Activated naive CD8-positive, alpha-beta T cell treated with anti-CD3 and anti-CD28 coated beads for 36 hours (primary cell): ENCODE results near the gene DCUN1D3. TPM values are rescaled to one million over a fixed set of nuclear protein-coding genes. Genes with fewer than 3 reads are reported as not detected.

Source experiments
- DNase-seq: peaks from one replicate; pipeline ENCODE4 v3.0.0; 2021
- H3K27ac Mint-ChIP-seq: one replicate; pipeline ENCODE4 v1.8.0; 2022; ENCODE audit warnings: mild to moderate bottlenecking, moderate library complexity, mixed read lengths
- H3K27me3 Mint-ChIP-seq: one replicate; pipeline ENCODE4 v1.8.0; 2022; ENCODE audit warnings: mild to moderate bottlenecking, mixed read lengths
- H3K36me3 Mint-ChIP-seq: one replicate; pipeline ENCODE4 v1.8.0; 2021; ENCODE audit warnings: mild to moderate bottlenecking, mixed read lengths
- H3K4me1 Mint-ChIP-seq: one replicate; pipeline ENCODE4 v1.8.0; 2021; ENCODE audit warnings: mixed read lengths
- H3K4me3 Mint-ChIP-seq: one replicate; pipeline ENCODE4 v1.8.0; 2022; ENCODE audit warnings: mild to moderate bottlenecking, moderate library complexity, mixed read lengths
- H3K9me3 Mint-ChIP-seq: one replicate; pipeline ENCODE4 v1.8.0; 2022; ENCODE audit warnings: mixed read lengths
- total RNA-seq, 2 experiments: library from RNA; stranded (reverse); gene quantifications; one replicate each; pipeline ENCODE4 v1.2.3, GENCODE V29; 2021

The DCUN1D3 gene
- total RNA-seq, 2 experiments from 2014 or later: 7.7 to 8.2 TPM

GRCh38 chr16:20849589-20850390 lies 50.4 kb downstream of the DCUN1D3 start:
- H3K36me3 Mint-ChIP-seq: peaks cover 9% of the 10 kb centered on the region

GRCh38 chr16:20847550-20847949 lies 52.6 kb downstream of the DCUN1D3 start:
- Mint-ChIP-seq H3K27ac (no peak overlapping the region), H3K9me3 (no peaks in the 10 kb centered on the region), H3K36me3 (peaks cover 17% of the 10 kb centered on the region), H3K4me1 (peaks cover 26% of the 10 kb centered on the region), H3K27me3 (no peaks in the 10 kb centered on the region), H3K4me3 (no peak overlapping the region)
- DNase-seq: no peak

More at GRCh38 chr16:20849589-20850390, 50.4 kb downstream of the DCUN1D3 start:
- no peak overlapping the region for H3K27ac Mint-ChIP-seq
- peaks cover 13% of the 10 kb centered on the region for H3K4me1 Mint-ChIP-seq
- DNase-seq: peak; percentile 50
- H3K27me3 Mint-ChIP-seq: no peaks in the 10 kb centered on the region
- H3K9me3 Mint-ChIP-seq: no peaks in the 10 kb centered on the region
- H3K4me3 Mint-ChIP-seq: no peak overlapping the region

- no peak for DNase-seq
- H3K9me3 Mint-ChIP-seq: no peaks in the 10 kb centered on the region
These were observed 53.6 kb downstream of the DCUN1D3 start for GRCh38 chr16:20846551-20846950.

GRCh38 chr16:20846030-20846429 lies 54.1 kb downstream of the DCUN1D3 start:
- no peaks in the 10 kb centered on the region for H3K9me3 Mint-ChIP-seq
- no peak for DNase-seq
- H3K4me3 Mint-ChIP-seq: no peak overlapping the region
- H3K27me3 Mint-ChIP-seq: no peaks in the 10 kb centered on the region
- peaks cover 26% of the 10 kb centered on the region for H3K4me1 Mint-ChIP-seq
- H3K27ac Mint-ChIP-seq: no peak overlapping the region
- peaks cover 25% of the 10 kb centered on the region for H3K36me3 Mint-ChIP-seq

More at GRCh38 chr16:20846551-20846950, 53.6 kb downstream of the DCUN1D3 start:
- Mint-ChIP-seq H3K36me3 (peaks cover 23% of the 10 kb centered on the region), H3K27me3 (no peaks in the 10 kb centered on the region), H3K27ac (no peak overlapping the region), H3K4me1 (peaks cover 26% of the 10 kb centered on the region), H3K4me3 (no peak overlapping the region)

GRCh38 chr16:20844588-20844987 lies 55.6 kb downstream of the DCUN1D3 start:
- H3K4me3 Mint-ChIP-seq: no peak overlapping the region

GRCh38 chr16:20844054-20844453 lies 56.1 kb downstream of the DCUN1D3 start:
- no peak for DNase-seq
- Mint-ChIP-seq H3K36me3 (peaks cover 31% of the 10 kb centered on the region), H3K27ac (peak overlapping the region; percentile 62), H3K4me1 (peaks cover 21% of the 10 kb centered on the region), H3K27me3 (no peaks in the 10 kb centered on the region), H3K9me3 (no peaks in the 10 kb centered on the region), H3K4me3 (peak overlapping the region; percentile 1)

More at GRCh38 chr16:20844588-20844987, 55.6 kb downstream of the DCUN1D3 start:
- H3K36me3 Mint-ChIP-seq: peaks cover 29% of the 10 kb centered on the region
- no peaks in the 10 kb centered on the region for H3K27me3 Mint-ChIP-seq
- peaks cover 21% of the 10 kb centered on the region for H3K4me1 Mint-ChIP-seq
- DNase-seq: peak; percentile 32
- no peaks in the 10 kb centered on the region for H3K9me3 Mint-ChIP-seq
- H3K27ac Mint-ChIP-seq: peak overlapping the region; percentile 62

GRCh38 chr16:20839504-20839903 lies 60.7 kb downstream of the DCUN1D3 start:
- no peak overlapping the region for H3K27ac Mint-ChIP-seq

GRCh38 chr16:20838240-20838639 lies 61.9 kb downstream of the DCUN1D3 start:
- Mint-ChIP-seq H3K4me1 (no peaks in the 10 kb centered on the region), H3K27ac (no peak overlapping the region), H3K9me3 (peaks cover 22% of the 10 kb centered on the region), H3K36me3 (peaks cover 65% of the 10 kb centered on the region), H3K4me3 (no peak overlapping the region), H3K27me3 (no peaks in the 10 kb centered on the region)
- no peak for DNase-seq

More at GRCh38 chr16:20839504-20839903, 60.7 kb downstream of the DCUN1D3 start:
- H3K4me3 Mint-ChIP-seq: no peak overlapping the region
- H3K36me3 Mint-ChIP-seq: peaks cover 63% of the 10 kb centered on the region
- H3K27me3 Mint-ChIP-seq: no peaks in the 10 kb centered on the region
- H3K9me3 Mint-ChIP-seq: peaks cover 21% of the 10 kb centered on the region
- H3K4me1 Mint-ChIP-seq: peaks cover 10% of the 10 kb centered on the region
- no peak for DNase-seq

- H3K9me3 Mint-ChIP-seq: peaks cover 22% of the 10 kb centered on the region
These were observed 67.1 kb downstream of the DCUN1D3 start for GRCh38 chr16:20833086-20833485.

GRCh38 chr16:20830372-20830771 lies 69.8 kb downstream of the DCUN1D3 start:
- Mint-ChIP-seq H3K4me1 (no peaks in the 10 kb centered on the region), H3K27ac (no peak overlapping the region), H3K4me3 (no peak overlapping the region), H3K27me3 (no peaks in the 10 kb centered on the region), H3K9me3 (peaks cover 5% of the 10 kb centered on the region), H3K36me3 (peaks cover 18% of the 10 kb centered on the region)
- no peak for DNase-seq

More at GRCh38 chr16:20833086-20833485, 67.1 kb downstream of the DCUN1D3 start:
- H3K27ac Mint-ChIP-seq: no peak overlapping the region
- no peaks in the 10 kb centered on the region for H3K27me3 Mint-ChIP-seq
- H3K4me3 Mint-ChIP-seq: no peak overlapping the region
- H3K36me3 Mint-ChIP-seq: peaks cover 41% of the 10 kb centered on the region
- H3K4me1 Mint-ChIP-seq: no peaks in the 10 kb centered on the region
- DNase-seq: no peak

GRCh38 chr16:20829536-20829935 lies 70.6 kb downstream of the DCUN1D3 start:
- no peak for DNase-seq
- no peak overlapping the region for H3K27ac Mint-ChIP-seq

GRCh38 chr16:20826039-20826566 lies 74.1 kb downstream of the DCUN1D3 start:
- Mint-ChIP-seq H3K36me3 (peaks cover 20% of the 10 kb centered on the region), H3K27me3 (no peaks in the 10 kb centered on the region), H3K4me1 (peaks cover 12% of the 10 kb centered on the region), H3K4me3 (no peak overlapping the region), H3K9me3 (no peaks in the 10 kb centered on the region), H3K27ac (no peak overlapping the region)
- no peak for DNase-seq

More at GRCh38 chr16:20829536-20829935, 70.6 kb downstream of the DCUN1D3 start:
- Mint-ChIP-seq H3K4me1 (no peaks in the 10 kb centered on the region), H3K27me3 (no peaks in the 10 kb centered on the region), H3K36me3 (peaks cover 9% of the 10 kb centered on the region), H3K4me3 (no peak overlapping the region), H3K9me3 (peaks cover 2% of the 10 kb centered on the region)

GRCh38 chr16:20822521-20823325 lies 77.4 kb downstream of the DCUN1D3 start:
- Mint-ChIP-seq H3K36me3 (peaks cover 27% of the 10 kb centered on the region), H3K27ac (no peak overlapping the region), H3K4me1 (peaks cover 12% of the 10 kb centered on the region), H3K9me3 (no peaks in the 10 kb centered on the region), H3K27me3 (no peaks in the 10 kb centered on the region), H3K4me3 (no peak overlapping the region)
- no peak for DNase-seq

GRCh38 chr16:20821682-20822081 lies 78.5 kb downstream of the DCUN1D3 start:
- H3K4me3 Mint-ChIP-seq: no peak overlapping the region
- DNase-seq: no peak
- peaks cover 12% of the 10 kb centered on the region for H3K4me1 Mint-ChIP-seq
- no peaks in the 10 kb centered on the region for H3K27me3 Mint-ChIP-seq
- H3K9me3 Mint-ChIP-seq: no peaks in the 10 kb centered on the region
- peaks cover 27% of the 10 kb centered on the region for H3K36me3 Mint-ChIP-seq
- no peak overlapping the region for H3K27ac Mint-ChIP-seq
